GM23248 (cell line): ENCODE measurements around the gene EGR1.

Experiments
- EZH2 ChIP-seq: fragments of 200-600 bp; sonication (generic); IDR thresholded peaks from 2 replicates; pipeline ENCODE4 v1.6.1; 2018; ENCODE audit warnings: antibody characterized with exemption, mild to moderate bottlenecking; ENCODE audit not compliant: insufficient read depth, poor library complexity, severe bottlenecking
- EZH2phosphoT487 ChIP-seq: fragments of 200-600 bp; sonication (generic); IDR thresholded peaks from 2 replicates; pipeline ENCODE4 v1.6.1; 2018; ENCODE audit warnings: antibody characterized with exemption, moderate library complexity, mild to moderate bottlenecking, low read depth; ENCODE audit not compliant: insufficient read depth

GRCh38 chr5:138444078-138444773, 21.1 kb upstream of the EGR1 start:
- no peak for TF ChIP-seq EZH2
- no peak for TF ChIP-seq EZH2phosphoT487
